Loucy (cell line): Measurements from ENCODE around the gene NMU.

Experiments used
- EZH2phosphoT487 ChIP-seq: fragments of 200-600 bp; IDR thresholded peaks from 2 replicates; pipeline ENCODE4 v1.6.1; 2018; ENCODE audit warnings: antibody characterized with exemption, mild to moderate bottlenecking, moderate library complexity, borderline replicate concordance
- TF ChIP-seq, protein P1 (sequence below): fragments of 200-600 bp; sonication (generic); conservative IDR thresholded peaks from 2 replicates; pipeline ENCODE4 v1.5.1; 2014; ENCODE audit warnings: mild to moderate bottlenecking, antibody characterized with exemption, low read length

DNA sequence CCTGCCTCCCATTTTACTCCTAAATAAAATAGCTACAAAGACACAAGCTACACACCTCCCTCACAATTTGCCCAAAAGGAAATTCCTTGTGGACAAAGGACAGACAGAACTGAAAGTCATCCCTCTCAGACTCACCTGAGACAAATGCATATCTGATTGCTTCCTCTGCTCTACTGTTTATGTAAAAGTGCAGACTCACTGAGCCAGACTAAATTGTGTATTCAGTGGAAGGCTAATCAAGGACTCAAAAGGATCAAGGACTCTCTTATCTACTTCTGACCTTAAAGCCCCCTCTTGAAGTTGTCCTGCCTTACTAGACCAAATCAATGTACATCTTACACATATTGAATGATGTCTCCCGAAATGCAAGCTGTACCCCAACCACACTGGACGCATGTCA is 47.9 kb downstream of the NMU start:
- TF ChIP-seq, protein P1, sequence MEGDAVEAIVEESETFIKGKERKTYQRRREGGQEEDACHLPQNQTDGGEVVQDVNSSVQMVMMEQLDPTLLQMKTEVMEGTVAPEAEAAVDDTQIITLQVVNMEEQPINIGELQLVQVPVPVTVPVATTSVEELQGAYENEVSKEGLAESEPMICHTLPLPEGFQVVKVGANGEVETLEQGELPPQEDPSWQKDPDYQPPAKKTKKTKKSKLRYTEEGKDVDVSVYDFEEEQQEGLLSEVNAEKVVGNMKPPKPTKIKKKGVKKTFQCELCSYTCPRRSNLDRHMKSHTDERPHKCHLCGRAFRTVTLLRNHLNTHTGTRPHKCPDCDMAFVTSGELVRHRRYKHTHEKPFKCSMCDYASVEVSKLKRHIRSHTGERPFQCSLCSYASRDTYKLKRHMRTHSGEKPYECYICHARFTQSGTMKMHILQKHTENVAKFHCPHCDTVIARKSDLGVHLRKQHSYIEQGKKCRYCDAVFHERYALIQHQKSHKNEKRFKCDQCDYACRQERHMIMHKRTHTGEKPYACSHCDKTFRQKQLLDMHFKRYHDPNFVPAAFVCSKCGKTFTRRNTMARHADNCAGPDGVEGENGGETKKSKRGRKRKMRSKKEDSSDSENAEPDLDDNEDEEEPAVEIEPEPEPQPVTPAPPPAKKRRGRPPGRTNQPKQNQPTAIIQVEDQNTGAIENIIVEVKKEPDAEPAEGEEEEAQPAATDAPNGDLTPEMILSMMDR: no peak
- TF ChIP-seq EZH2phosphoT487: no peak
